Measurements from ENCODE around the gene CARD10. TPM values are rescaled to one million over a fixed set of nuclear protein-coding genes. Genes with fewer than 3 reads are reported as not detected.

CARD10 gene
- polyA plus RNA-seq, 1 donor from 2014 or later: 0.36 TPM

DNA sequence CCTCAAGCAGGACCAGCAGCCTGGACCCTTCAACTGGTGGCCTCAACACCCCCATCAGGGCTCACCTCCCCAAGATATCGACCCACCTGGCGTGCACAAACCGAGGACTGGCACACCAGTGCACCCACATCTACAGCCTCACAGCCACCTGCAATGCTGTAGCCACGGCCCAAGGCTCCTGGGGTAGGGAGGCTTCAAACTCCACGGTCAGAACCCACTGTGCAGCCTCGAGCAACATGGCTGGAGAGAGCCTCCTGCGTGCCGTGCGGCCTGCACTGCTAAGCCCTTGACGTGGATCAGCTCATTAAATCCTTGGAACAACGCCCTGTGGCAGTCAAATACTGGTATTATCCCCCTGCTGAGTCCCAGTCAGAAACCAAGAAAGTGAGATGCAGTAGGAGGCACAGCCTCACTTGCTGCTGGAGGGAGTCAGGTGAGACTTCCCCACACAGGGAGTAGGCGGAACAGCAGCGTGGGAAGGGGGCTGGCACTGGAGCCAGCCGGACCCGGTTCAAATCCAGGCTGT, 4.6 kb downstream of the CARD10 start:
- Histone ChIP-seq H4K20me1 (ENCODE audit: insufficient read depth) (no peaks in the 10 kb centered on the region), H3K27me3 (ENCODE audit: insufficient read depth, low read depth, low read length) (peaks cover 17% of the 10 kb centered on the region), H3K79me2 (replicated peaks; ENCODE audit: insufficient read depth, low read length) (no peaks in the 10 kb centered on the region), H2AFZ (ENCODE audit: low read depth, low read length) (no peak overlapping the region), H3K9ac (ENCODE audit: low read length) (no peak overlapping the region), H3K36me3 (ENCODE audit: insufficient read depth, low read length) (no peaks in the 10 kb centered on the region), H3K9me3 (ENCODE audit: low read length) (no peaks in the 10 kb centered on the region), H3K4me2 (ENCODE audit: low read length) (no peak overlapping the region), H3K9me2 (ENCODE audit: insufficient read depth, low read length) (no peaks in the 10 kb centered on the region), H3K4me3 (ENCODE audit: low read length) (no peak overlapping the region), H3K27ac (ENCODE audit: low read length) (no peak overlapping the region), H3F3A (ENCODE audit: insufficient read depth, low read length, poor library complexity, severe bottlenecking) (no peaks in the 10 kb centered on the region)
- TF ChIP-seq SMC3 (conservative IDR thresholded peaks at IDR 0.05; ENCODE audit: poor library complexity) (no peak), CTCF (IDR thresholded peaks at IDR 0.05; ENCODE audit: poor library complexity, severe bottlenecking) (no peak), EZH2 (IDR thresholded peaks at IDR 0.05; ENCODE audit: borderline replicate concordance, insufficient read depth, low read length, poor library complexity, severe bottlenecking) (no peak), MXI1 (conservative IDR thresholded peaks at IDR 0.05; ENCODE audit: poor library complexity, severe bottlenecking) (no peak), RAD21 (conservative IDR thresholded peaks at IDR 0.05) (no peak), POLR2AphosphoS5 (IDR thresholded peaks at IDR 0.05) (no peak), EP300 (conservative IDR thresholded peaks at IDR 0.05; ENCODE audit: poor library complexity, severe bottlenecking) (no peak), TAF1 (IDR thresholded peaks at IDR 0.05; ENCODE audit: low read depth) (no peak)
- TF ChIP-seq, protein P1, sequence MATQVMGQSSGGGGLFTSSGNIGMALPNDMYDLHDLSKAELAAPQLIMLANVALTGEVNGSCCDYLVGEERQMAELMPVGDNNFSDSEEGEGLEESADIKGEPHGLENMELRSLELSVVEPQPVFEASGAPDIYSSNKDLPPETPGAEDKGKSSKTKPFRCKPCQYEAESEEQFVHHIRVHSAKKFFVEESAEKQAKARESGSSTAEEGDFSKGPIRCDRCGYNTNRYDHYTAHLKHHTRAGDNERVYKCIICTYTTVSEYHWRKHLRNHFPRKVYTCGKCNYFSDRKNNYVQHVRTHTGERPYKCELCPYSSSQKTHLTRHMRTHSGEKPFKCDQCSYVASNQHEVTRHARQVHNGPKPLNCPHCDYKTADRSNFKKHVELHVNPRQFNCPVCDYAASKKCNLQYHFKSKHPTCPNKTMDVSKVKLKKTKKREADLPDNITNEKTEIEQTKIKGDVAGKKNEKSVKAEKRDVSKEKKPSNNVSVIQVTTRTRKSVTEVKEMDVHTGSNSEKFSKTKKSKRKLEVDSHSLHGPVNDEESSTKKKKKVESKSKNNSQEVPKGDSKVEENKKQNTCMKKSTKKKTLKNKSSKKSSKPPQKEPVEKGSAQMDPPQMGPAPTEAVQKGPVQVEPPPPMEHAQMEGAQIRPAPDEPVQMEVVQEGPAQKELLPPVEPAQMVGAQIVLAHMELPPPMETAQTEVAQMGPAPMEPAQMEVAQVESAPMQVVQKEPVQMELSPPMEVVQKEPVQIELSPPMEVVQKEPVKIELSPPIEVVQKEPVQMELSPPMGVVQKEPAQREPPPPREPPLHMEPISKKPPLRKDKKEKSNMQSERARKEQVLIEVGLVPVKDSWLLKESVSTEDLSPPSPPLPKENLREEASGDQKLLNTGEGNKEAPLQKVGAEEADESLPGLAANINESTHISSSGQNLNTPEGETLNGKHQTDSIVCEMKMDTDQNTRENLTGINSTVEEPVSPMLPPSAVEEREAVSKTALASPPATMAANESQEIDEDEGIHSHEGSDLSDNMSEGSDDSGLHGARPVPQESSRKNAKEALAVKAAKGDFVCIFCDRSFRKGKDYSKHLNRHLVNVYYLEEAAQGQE (IDR thresholded peaks at IDR 0.05; ENCODE audit: borderline replicate concordance): no peak

GRCh38 chr22:37511395-37512104, 7.7 kb downstream of the CARD10 start:
- Histone ChIP-seq H3K9me2 (ENCODE audit: insufficient read depth, low read length) (no peaks in the 10 kb centered on the region), H4K20me1 (ENCODE audit: insufficient read depth) (no peaks in the 10 kb centered on the region), H3K9ac (ENCODE audit: low read length) (no peak overlapping the region), H3K79me2 (replicated peaks; ENCODE audit: insufficient read depth, low read length) (no peaks in the 10 kb centered on the region), H3K9me3 (ENCODE audit: low read length) (no peaks in the 10 kb centered on the region), H3K27me3 (ENCODE audit: insufficient read depth, low read depth, low read length) (no peaks in the 10 kb centered on the region), H2AFZ (ENCODE audit: low read depth, low read length) (no peak overlapping the region), H3K4me2 (ENCODE audit: low read length) (no peak overlapping the region), H3K4me3 (ENCODE audit: low read length) (no peak overlapping the region), H3K27ac (ENCODE audit: low read length) (no peak overlapping the region), H3K36me3 (ENCODE audit: insufficient read depth, low read length) (no peaks in the 10 kb centered on the region), H3F3A (ENCODE audit: insufficient read depth, low read length, poor library complexity, severe bottlenecking) (no peaks in the 10 kb centered on the region)
- TF ChIP-seq MXI1 (conservative IDR thresholded peaks at IDR 0.05; ENCODE audit: poor library complexity, severe bottlenecking): no peak
- no peak for TF ChIP-seq POLR2AphosphoS5 (IDR thresholded peaks at IDR 0.05)
- TF ChIP-seq RAD21 (conservative IDR thresholded peaks at IDR 0.05): no peak
- no peak for TF ChIP-seq CTCF (IDR thresholded peaks at IDR 0.05; ENCODE audit: poor library complexity, severe bottlenecking)
- no peak for TF ChIP-seq TAF1 (IDR thresholded peaks at IDR 0.05; ENCODE audit: low read depth)
- no peak for TF ChIP-seq EZH2 (IDR thresholded peaks at IDR 0.05; ENCODE audit: borderline replicate concordance, insufficient read depth, low read length, poor library complexity, severe bottlenecking)
- TF ChIP-seq EP300 (conservative IDR thresholded peaks at IDR 0.05; ENCODE audit: poor library complexity, severe bottlenecking): no peak
- TF ChIP-seq, protein P1 (IDR thresholded peaks at IDR 0.05; ENCODE audit: borderline replicate concordance): no peak
